GM21619 (cell line): Measurements from ENCODE around the gene DNAJB1.

ENCODE experiments used
- ATAC-seq: cut with Tn5 transposase; IDR thresholded peaks from one replicate; pipeline ENCODE4 v1.9.1; 2021; ENCODE audit not compliant: unreplicated experiment

The DNAJB1 gene

GRCh38 chr19:14473978-14474578, 44.1 kb downstream of the DNAJB1 start:
- no peak for ATAC-seq

DNA sequence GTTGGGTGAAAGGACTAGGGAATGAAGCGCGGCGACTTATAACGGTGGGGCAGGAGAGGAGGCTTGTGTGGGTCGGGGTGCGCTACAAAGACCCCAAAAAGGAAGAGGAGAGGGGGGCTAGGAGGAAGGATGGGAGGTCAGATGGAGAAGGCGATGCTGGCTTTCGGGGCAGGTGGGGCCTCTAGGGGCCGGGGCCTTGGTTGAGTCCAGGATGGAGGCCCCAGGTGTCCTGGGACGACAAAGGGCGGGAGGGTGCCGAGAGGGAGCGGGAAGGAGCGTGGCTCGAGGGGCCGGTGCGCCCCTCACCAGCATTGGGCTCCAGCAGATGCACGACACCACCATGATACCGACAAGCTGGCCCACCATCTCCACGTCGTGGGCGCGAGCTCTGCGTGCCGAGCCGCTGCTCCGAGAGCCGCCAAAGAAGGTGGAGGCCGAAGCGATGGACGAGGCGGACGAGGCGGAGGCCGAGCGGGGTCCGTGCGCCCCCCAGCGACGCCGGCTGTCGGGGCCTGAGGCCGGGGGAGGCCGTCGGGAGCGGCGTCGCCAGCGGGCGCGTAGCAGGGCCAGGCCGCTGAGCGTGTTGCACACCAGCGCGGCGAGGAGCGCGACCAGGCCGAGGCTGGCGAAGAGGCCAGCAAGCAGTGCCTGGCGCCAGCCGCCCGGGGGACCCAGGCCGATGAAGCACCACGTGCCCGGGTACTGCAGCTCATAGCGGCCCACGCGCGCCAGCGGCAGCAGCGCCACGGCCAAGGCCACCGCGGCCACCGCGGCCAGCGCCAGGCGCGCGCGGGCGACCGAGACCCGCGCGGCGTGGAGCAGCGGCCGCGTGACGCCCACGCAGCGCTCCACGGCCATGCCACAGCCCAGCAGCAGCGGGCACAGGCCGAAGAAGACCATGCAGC, 44.9 kb downstream of the DNAJB1 start:
- ATAC-seq, result no peak

DNA sequence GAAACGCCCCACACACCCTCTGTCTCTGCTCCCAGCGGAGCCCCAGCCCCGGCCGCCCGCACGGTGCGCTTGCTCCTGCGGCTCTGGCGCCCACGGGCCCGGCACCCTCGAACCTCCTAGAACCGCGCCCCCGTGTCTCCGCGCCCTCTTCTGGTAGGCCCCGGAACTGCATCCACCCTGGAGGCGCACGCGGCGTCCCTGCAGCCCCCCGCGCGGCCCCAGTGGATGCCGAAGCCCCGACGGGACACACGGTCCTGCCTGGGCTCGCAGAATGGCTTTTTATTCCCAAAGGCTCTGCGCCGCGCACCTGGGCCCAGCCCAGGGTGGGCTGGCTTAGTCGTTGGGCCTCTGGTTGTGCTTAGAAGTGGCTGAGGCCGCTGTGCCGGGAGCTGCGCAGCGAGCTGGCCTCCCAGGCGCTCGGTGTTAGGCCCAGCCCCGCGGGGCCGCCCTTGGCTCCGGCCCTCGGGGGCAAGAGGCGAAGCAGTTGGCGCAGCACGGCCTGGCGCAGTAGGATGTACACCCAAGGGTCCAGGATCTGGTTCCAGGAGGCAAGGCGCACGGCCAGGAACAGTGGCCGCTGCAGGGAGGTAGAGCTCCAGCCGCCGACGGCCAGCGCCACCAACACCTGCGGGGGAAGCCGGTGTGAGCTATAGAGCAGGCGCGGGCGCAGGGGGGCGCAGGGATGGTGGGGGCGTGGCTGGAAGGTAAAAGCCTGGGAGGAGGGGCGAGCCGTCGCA, 45.8 kb downstream of the DNAJB1 start:
- ATAC-seq, result no peak

GRCh38 chr19:14471436-14472187, 46.6 kb downstream of the DNAJB1 start:
- ATAC-seq, result no peak

- ATAC-seq, result no peak
Measured at GRCh38 chr19:14470031-14470876, 47.9 kb downstream of the DNAJB1 start.

- ATAC-seq, result no peak
Measured at GRCh38 chr19:14467816-14468215, 50.4 kb downstream of the DNAJB1 start.

DNA sequence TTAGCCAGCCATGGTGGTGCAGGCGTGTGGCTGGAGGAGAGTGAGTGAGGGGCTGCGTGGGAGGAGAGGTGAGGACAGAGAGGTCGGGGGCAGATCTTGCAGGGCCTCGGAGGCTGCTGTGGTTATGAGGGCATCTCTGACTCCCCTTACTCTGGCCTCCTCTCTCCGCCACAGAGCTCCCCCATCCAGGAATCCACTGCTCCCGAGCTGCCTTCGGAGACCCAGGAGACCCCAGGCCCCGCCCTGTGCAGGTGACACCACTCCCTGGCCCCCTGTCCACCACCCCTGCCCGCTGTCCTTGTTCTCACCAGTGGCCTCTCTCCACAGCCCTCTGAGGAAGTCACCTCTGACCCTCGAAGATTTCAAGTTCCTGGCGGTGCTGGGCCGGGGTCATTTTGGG, 50.8 kb downstream of the DNAJB1 start:
- ATAC-seq, result no peak
